ENCODE data around the gene FUT6.
A peak's percentile ranks its signal among the peaks of the same experiment; 100 is the strongest.

DNA sequence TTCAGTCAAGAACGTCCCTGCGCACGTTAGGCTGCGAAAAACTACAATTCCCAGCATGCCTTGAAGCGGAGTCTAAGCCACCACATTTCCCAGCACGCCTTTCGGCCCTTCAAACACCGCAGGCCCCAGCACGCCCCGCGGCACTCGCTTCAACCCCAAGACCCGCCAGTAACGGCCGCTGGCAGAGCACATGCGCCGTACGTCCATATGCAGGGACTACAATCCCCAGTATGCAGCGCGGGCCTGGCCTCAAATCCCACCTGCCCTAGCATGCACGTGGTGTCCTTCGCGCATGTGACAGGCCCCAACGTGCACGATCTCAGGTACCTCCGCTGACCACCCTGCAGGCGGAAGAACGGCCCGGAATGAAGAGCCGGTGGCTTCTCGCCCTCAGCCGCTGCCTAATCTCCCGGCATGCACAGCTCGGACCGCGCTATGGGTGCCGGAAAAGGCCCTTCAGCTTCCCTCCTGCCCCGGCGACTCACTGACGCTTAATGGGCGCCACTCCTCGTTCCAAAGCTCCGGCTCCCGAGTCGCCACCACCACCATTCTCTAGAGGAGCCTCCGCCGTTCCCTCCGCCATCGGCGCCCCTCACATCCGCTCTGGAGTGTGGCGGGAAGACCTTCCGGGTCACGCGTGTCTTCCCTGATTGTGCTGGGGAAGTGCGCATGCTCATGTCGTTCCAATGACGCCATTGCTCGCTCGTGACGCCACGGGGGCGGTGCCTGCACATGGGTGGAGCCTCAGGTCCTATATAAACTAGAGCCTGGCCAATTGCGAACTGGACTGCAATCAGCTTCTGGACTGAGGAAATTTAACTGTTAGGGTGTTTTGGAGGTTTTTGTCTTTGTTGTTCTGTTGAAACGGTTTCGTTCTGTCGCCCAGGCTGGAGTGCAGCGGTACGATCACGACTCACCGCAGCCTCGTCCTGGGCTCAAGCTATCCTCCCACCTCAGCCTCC is 48.7 kb downstream of the FUT6 start, which contains the start of gene DUS3L:
- TF ChIP-seq, protein P1, sequence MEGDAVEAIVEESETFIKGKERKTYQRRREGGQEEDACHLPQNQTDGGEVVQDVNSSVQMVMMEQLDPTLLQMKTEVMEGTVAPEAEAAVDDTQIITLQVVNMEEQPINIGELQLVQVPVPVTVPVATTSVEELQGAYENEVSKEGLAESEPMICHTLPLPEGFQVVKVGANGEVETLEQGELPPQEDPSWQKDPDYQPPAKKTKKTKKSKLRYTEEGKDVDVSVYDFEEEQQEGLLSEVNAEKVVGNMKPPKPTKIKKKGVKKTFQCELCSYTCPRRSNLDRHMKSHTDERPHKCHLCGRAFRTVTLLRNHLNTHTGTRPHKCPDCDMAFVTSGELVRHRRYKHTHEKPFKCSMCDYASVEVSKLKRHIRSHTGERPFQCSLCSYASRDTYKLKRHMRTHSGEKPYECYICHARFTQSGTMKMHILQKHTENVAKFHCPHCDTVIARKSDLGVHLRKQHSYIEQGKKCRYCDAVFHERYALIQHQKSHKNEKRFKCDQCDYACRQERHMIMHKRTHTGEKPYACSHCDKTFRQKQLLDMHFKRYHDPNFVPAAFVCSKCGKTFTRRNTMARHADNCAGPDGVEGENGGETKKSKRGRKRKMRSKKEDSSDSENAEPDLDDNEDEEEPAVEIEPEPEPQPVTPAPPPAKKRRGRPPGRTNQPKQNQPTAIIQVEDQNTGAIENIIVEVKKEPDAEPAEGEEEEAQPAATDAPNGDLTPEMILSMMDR (IDR thresholded peaks at IDR 0.05): no peak
- TF ChIP-seq POLR2A (IDR thresholded peaks at IDR 0.05): peak in 1 of 2 donors; percentile 58

All from thyroid gland (tissue), 4 donors.